WTC11 (cell line): Measurements from ENCODE around the gene ACBD7.

Source experiments
- FOXJ3 ChIP-seq: sonication (generic); formaldehyde crosslinking; IDR thresholded peaks from 2 replicates; pipeline ENCODE4 v1.9.0; 2021; ENCODE audit warnings: missing genetic modification reagents, mild to moderate bottlenecking, borderline replicate concordance
- NR2C2 ChIP-seq: sonication (generic); formaldehyde crosslinking; IDR thresholded peaks from 2 replicates; pipeline ENCODE4 v1.8.0; 2022; ENCODE audit warnings: mild to moderate bottlenecking, missing genetic modification reagents
- ZNF121 ChIP-seq: sonication (generic); formaldehyde crosslinking; IDR thresholded peaks from 2 replicates; pipeline ENCODE4 v1.8.0; 2023; ENCODE audit warnings: missing genetic modification reagents
- TF ChIP-seq, protein P1 (sequence below): sonication (generic); formaldehyde crosslinking; IDR thresholded peaks from 2 replicates; pipeline ENCODE4 v1.8.0; 2023; ENCODE audit warnings: mild to moderate bottlenecking, missing genetic modification reagents
- TF ChIP-seq, protein P2 (sequence below): sonication (generic); formaldehyde crosslinking; conservative IDR thresholded peaks from 2 replicates; pipeline ENCODE4 v1.8.1; 2022; ENCODE audit warnings: mild to moderate bottlenecking, missing genetic modification reagents

DNA sequence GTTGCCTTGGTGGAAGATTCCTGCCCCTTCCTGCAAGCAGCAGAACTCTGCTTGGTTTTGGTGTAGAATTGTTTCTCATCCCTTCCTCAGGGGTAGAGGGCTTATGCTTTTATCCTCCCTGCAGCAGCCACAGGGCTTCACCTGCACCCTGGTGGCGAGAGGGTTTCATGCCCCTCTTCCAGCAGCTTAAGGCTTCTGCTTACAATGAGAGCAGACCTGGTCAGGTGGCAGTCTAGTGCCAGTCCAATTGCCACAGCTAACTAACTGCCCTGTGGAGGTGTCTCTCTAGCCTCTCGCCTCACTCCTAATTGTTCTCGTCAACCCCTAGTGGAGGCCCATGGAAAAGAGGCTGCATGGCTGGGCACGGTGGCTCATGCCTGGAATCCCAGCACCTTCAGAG is 19.3 kb downstream of the ACBD7 start:
- TF ChIP-seq, protein P1, sequence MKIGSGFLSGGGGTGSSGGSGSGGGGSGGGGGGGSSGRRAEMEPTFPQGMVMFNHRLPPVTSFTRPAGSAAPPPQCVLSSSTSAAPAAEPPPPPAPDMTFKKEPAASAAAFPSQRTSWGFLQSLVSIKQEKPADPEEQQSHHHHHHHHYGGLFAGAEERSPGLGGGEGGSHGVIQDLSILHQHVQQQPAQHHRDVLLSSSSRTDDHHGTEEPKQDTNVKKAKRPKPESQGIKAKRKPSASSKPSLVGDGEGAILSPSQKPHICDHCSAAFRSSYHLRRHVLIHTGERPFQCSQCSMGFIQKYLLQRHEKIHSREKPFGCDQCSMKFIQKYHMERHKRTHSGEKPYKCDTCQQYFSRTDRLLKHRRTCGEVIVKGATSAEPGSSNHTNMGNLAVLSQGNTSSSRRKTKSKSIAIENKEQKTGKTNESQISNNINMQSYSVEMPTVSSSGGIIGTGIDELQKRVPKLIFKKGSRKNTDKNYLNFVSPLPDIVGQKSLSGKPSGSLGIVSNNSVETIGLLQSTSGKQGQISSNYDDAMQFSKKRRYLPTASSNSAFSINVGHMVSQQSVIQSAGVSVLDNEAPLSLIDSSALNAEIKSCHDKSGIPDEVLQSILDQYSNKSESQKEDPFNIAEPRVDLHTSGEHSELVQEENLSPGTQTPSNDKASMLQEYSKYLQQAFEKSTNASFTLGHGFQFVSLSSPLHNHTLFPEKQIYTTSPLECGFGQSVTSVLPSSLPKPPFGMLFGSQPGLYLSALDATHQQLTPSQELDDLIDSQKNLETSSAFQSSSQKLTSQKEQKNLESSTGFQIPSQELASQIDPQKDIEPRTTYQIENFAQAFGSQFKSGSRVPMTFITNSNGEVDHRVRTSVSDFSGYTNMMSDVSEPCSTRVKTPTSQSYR = no peak
- TF ChIP-seq ZNF121 (CRISPR knock-in tag) = no peak
- TF ChIP-seq NR2C2 (CRISPR knock-in tag) = no peak
- TF ChIP-seq, protein P2, sequence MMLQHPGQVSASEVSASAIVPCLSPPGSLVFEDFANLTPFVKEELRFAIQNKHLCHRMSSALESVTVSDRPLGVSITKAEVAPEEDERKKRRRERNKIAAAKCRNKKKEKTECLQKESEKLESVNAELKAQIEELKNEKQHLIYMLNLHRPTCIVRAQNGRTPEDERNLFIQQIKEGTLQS (CRISPR knock-in tag) = no peak
- no peak for TF ChIP-seq FOXJ3
